ENCODE data around the gene BTBD17. TPM values are rescaled to one million over a fixed set of nuclear protein-coding genes. Genes with fewer than 3 reads are reported as not detected.

Gene BTBD17
- total and polyA plus RNA-seq, 2 of the 8 experiments (the other 6 are each of a cell fraction or from before 2014, with no cell fraction given): 7.0 to 14.8 TPM

GRCh38 chr17:74332017-74332650, 29.5 kb downstream of the BTBD17 start (continued):
- no peak for TF ChIP-seq FOSL1 (IDR thresholded peaks at IDR 0.05; ENCODE audit: insufficient read depth, low read depth, low read length)
- TF ChIP-seq CBX5 (IDR thresholded peaks at IDR 0.05; ENCODE audit: low read depth, low read length): no peak
- no peak for TF ChIP-seq EZH2 (IDR thresholded peaks at IDR 0.05; ENCODE audit: low read depth, low read length, severe bottlenecking)
- TF ChIP-seq BACH1 (IDR thresholded peaks at IDR 0.05; ENCODE audit: low read length): no peak
